NT2/D1 (cell line): ENCODE data around the gene CDK5.

Source experiments
- SUZ12 ChIP-seq: IDR thresholded peaks from 2 replicates; pipeline ENCODE4 v1.6.1; 2011; ENCODE audit not compliant: insufficient read length, insufficient read depth; ENCODE audit errors: extremely low read depth
- YY1 ChIP-seq: IDR thresholded peaks from 2 replicates; pipeline ENCODE4 v1.6.1; 2011; ENCODE audit not compliant: insufficient read length, insufficient read depth
- ZNF274 ChIP-seq: IDR thresholded peaks from 2 replicates; pipeline ENCODE4 v1.6.1; 2011; ENCODE audit warnings: mild to moderate bottlenecking, low read depth, low read length

- no peak for TF ChIP-seq ZNF274
- TF ChIP-seq YY1 = no peak
- no peak for TF ChIP-seq SUZ12
These were observed 31.4 kb upstream of the CDK5 start for GRCh38 chr7:151088856-151089699.
